Measurements from ENCODE around the gene RBBP8NL. TPM values are rescaled to one million over a fixed set of nuclear protein-coding genes. Genes with fewer than 3 reads are reported as not detected.

The RBBP8NL gene
- polyA plus RNA-seq, 6 donors from 2014 or later, result not detected

- Mint-ChIP-seq H3K27me3 (peaks cover 3 to 63% (median 29%) of the 10 kb centered on the region in 3 donors), H3K9me3 (no peaks in the 10 kb centered on the region), H3K4me3 (no peak overlapping the region), H3K27ac (peak overlapping the region in 1 of 6 donors; percentile 80), H3K36me3 (no peaks in the 10 kb centered on the region), H3K4me1 (no peaks in the 10 kb centered on the region)
- no peak for DNase-seq
- no peak for ATAC-seq (ENCODE audit: low read depth in 2 of 2)
Observed at GRCh38 chr20:62457831-62458230, 30.5 kb upstream of the RBBP8NL start.

- Mint-ChIP-seq H3K27ac (no peak overlapping the region), H3K9me3 (no peaks in the 10 kb centered on the region), H3K27me3 (peaks cover 3 to 68% (median 29%) of the 10 kb centered on the region in 3 donors), H3K36me3 (no peaks in the 10 kb centered on the region), H3K4me3 (no peak overlapping the region), H3K4me1 (no peaks in the 10 kb centered on the region)
- ATAC-seq (ENCODE audit: low read depth in 2 of 2), result no peak
- no peak for DNase-seq
Observed at GRCh38 chr20:62457098-62457497, 29.8 kb upstream of the RBBP8NL start.

DNA sequence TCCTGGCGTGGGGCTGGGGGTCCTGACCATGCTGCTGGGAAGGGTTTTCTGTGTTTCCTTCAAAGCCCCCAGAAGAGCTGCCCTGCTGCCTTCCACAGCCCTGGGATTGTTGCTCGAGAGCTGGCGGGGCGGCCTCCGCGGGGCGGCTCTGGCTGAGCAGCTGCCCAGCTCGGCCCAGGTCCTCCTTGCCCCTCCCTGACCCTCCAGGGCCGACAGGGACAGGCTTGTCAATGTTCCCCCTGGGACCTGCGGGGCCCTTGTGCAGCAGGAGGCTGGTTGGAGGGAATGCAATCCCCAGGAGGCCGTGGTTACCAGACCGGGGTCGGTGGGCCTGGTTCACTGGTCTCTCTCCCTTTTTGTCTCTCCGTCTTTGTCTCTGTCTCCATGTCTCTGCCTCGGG lies 28.6 kb upstream of the RBBP8NL start:
- H3K27me3 Mint-ChIP-seq, result peaks cover 3 to 62% (median 29%) of the 10 kb centered on the region in 3 donors

GRCh38 chr20:62454904-62455636 lies 27.7 kb upstream of the RBBP8NL start:
- no peak for ATAC-seq (ENCODE audit: low read depth in 2 of 2)
- H3K4me1 Mint-ChIP-seq, result no peaks in the 10 kb centered on the region
- no peak overlapping the region for H3K27ac Mint-ChIP-seq
- H3K27me3 Mint-ChIP-seq, result peaks cover 3 to 57% (median 29%) of the 10 kb centered on the region in 3 donors
- H3K36me3 Mint-ChIP-seq, result no peaks in the 10 kb centered on the region
- DNase-seq, result no peak
- H3K4me3 Mint-ChIP-seq, result no peak overlapping the region
- H3K9me3 Mint-ChIP-seq, result no peaks in the 10 kb centered on the region

More for the DNA sequence above, 28.6 kb upstream of the RBBP8NL start:
- no peak for DNase-seq
- Mint-ChIP-seq H3K27ac (peak overlapping the region in 1 of 6 donors; percentile 83), H3K36me3 (no peaks in the 10 kb centered on the region), H3K4me1 (no peaks in the 10 kb centered on the region), H3K9me3 (no peaks in the 10 kb centered on the region), H3K4me3 (no peak overlapping the region)
- no peak for ATAC-seq (ENCODE audit: low read depth in 2 of 2)

GRCh38 chr20:62453186-62453808 lies 26.0 kb upstream of the RBBP8NL start:
- H3K27ac Mint-ChIP-seq, result no peak overlapping the region
- no peak overlapping the region for H3K4me3 Mint-ChIP-seq
- DNase-seq, result no peak
- H3K9me3 Mint-ChIP-seq, result no peaks in the 10 kb centered on the region
- no peaks in the 10 kb centered on the region for H3K4me1 Mint-ChIP-seq
- no peak for ATAC-seq (ENCODE audit: low read depth in 2 of 2)
- H3K36me3 Mint-ChIP-seq, result no peaks in the 10 kb centered on the region
- peaks cover 3 to 66% (median 37%) of the 10 kb centered on the region in 3 donors for H3K27me3 Mint-ChIP-seq

DNA sequence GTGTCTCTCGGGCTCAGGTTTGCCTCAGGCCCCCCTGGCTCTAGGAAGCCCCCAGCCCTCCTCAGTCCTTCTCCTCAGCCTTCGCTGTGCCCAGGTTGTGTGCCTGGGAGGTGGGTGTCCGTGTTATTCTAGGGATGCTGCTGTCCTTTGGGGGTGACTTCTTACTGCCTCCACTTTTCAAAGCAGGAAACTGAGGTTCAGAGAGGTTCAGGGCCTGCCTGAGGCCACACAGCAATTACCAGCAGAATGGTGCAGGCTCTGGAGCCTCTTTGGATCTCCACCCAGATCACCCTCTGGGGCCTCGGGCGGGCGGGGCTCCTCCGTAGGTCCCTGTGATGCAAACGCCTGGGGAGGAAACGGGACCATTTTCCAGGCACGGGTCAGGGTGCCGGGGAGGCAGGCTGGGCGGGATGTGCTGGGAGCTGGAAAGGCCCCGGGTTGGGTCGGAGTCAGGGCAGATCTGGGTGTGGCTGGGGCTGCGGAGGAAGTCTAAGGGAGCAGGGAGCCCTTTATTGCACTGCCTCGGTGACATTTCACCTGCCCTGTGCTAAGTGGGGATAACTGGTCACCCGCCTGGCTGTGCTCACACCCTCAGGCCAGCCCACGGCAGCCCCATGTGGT lies 25.2 kb upstream of the RBBP8NL start:
- DNase-seq (no peak), ATAC-seq (ENCODE audit: low read depth in 2 of 2) (no peak)
- H3K4me3 Mint-ChIP-seq, result no peak overlapping the region
- no peaks in the 10 kb centered on the region for H3K36me3 Mint-ChIP-seq
- H3K27me3 Mint-ChIP-seq, result peaks cover 3 to 61% (median 37%) of the 10 kb centered on the region in 3 donors
- no peaks in the 10 kb centered on the region for H3K9me3 Mint-ChIP-seq
- no peak overlapping the region for H3K27ac Mint-ChIP-seq
- H3K4me1 Mint-ChIP-seq, result no peaks in the 10 kb centered on the region

DNA sequence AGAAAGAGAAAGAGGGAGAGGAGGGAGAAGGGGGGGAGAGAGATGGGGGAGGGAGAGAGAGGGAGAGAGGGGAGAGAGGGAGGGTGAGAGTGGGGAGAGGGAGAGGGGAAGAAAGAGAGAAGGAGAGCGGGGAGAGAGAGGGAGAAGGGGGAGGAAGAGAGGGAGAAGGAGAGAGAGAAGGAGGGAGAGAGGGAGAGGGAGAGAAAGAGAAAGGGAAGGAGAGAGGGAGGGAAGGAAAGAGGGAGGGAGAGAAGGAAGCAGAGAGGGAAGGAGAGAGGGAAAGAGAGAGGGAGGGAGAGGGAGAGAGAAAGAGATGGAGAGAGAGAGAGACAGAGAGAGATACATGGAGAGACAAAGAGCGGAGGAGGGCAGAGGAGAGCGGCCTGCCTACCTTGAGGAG lies 24.6 kb upstream of the RBBP8NL start:
- ATAC-seq (ENCODE audit: low read depth in 2 of 2), result no peak
- no peak for DNase-seq
- Mint-ChIP-seq H3K27ac (no peak overlapping the region), H3K9me3 (no peaks in the 10 kb centered on the region), H3K36me3 (no peaks in the 10 kb centered on the region), H3K27me3 (peaks cover 3 to 55% (median 35%) of the 10 kb centered on the region in 3 donors), H3K4me3 (no peak overlapping the region), H3K4me1 (no peaks in the 10 kb centered on the region)

DNA sequence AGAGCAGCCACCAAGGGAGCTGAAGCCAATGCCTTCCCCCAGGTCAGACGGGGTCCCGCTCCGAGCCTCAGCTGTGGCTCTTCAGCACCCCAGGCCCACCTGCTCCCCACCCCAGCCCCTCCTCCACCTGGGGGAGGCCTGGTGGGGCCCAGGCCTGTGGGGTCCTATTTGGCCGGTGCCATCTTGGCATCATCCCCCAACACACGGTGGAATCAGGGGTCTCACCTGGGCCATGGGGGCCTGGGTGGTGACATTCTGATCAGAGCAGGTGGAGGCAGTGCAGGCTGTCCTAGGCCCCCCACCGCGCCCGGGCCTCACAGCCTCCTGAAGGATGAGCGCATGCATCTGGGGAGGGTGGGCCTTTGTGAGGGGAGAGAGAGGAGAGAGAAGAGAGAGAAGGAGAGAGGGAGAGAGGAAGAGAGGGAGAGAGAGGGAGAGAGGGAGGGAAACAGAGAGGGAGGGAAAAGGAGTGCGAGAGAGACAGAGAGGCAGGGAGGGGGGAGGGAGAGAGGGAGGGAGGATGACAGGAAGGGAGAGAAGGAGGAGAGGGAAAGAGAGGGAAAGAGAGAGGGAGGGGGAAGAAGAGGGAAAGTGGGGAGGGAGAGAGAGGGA lies 23.9 kb upstream of the RBBP8NL start:
- Mint-ChIP-seq H3K9me3 (no peaks in the 10 kb centered on the region), H3K27ac (no peak overlapping the region), H3K27me3 (peaks cover 2 to 49% (median 38%) of the 10 kb centered on the region in 3 donors), H3K4me1 (no peaks in the 10 kb centered on the region), H3K36me3 (no peaks in the 10 kb centered on the region), H3K4me3 (no peak overlapping the region)
- ATAC-seq (ENCODE audit: low read depth in 2 of 2) (no peak), DNase-seq (no peak)

DNA sequence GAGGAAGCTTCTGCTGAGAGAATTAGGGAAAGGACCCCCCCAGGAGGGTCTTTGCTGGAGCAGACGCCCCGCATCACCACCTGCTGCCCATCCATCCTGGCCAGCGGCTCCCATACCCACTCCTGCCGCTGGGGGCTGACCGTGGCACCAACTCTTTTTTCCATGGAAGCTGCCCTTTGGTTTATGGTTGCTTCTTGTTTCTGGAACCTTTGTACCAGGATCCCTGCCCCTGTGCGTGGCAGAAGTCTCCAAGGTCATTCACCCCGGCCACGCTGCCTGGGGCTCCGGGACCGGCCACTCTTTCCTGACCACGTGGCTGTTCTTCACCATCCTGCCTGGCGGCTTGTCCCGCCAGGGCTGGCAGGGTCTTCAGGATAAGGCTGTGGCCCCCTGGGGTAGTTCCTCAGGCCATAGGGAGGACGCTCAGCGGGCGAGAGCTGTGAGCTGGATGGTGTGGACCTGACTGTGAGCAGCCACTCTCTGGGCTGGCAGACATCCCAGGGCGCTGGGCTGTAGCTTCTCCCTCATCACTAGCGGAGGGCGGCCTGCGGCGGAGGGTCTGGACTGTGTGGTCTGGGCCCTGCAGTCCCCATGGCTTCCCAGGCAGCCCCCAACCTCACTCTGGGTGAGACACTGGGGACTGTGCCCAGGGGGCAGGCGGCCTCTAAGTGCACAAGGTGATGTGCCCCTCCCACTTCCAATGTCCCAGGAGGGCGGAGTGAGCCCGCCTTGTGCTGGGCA lies 22.8 kb upstream of the RBBP8NL start:
- no peak for DNase-seq
- ATAC-seq (ENCODE audit: low read depth in 2 of 2), result no peak
- Mint-ChIP-seq H3K36me3 (no peaks in the 10 kb centered on the region), H3K4me3 (no peak overlapping the region), H3K27me3 (peaks cover 0 to 39% (median 26%) of the 10 kb centered on the region in 3 donors), H3K4me1 (no peaks in the 10 kb centered on the region), H3K9me3 (no peaks in the 10 kb centered on the region), H3K27ac (no peak overlapping the region)

DNA sequence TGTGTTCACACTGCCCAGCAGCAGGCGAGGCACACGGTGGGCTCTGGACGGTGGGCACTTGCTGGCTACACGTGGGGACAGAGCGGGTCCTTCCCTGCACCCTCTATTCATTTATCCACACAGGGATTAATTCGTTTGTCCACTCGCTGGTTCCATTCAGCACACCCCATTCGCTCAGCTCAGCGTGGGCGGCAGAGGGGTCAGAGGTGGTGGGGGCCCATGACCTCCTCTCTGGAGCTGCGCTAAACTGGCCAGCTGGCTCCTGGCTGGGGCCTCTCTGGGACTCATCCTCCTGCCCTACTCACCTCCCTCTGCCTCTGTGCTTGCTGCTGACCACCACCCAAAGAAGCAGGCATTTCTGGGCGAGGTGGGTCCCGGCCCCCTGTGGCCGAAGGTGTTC lies 21.4 kb upstream of the RBBP8NL start:
- H3K27me3 Mint-ChIP-seq, result peaks cover 0 to 39% (median 32%) of the 10 kb centered on the region in 3 donors
- no peak overlapping the region for H3K27ac Mint-ChIP-seq
- no peaks in the 10 kb centered on the region for H3K9me3 Mint-ChIP-seq
- no peak overlapping the region for H3K4me3 Mint-ChIP-seq
- no peak for ATAC-seq (ENCODE audit: low read depth in 2 of 2)
- H3K4me1 Mint-ChIP-seq, result no peaks in the 10 kb centered on the region
- DNase-seq, result no peak
- no peaks in the 10 kb centered on the region for H3K36me3 Mint-ChIP-seq

GRCh38 chr20:62448038-62448437 lies 20.7 kb upstream of the RBBP8NL start:
- Mint-ChIP-seq H3K9me3 (no peaks in the 10 kb centered on the region), H3K27me3 (peaks cover 2 to 36% (median 35%) of the 10 kb centered on the region in 3 donors), H3K36me3 (no peaks in the 10 kb centered on the region), H3K4me3 (no peak overlapping the region), H3K27ac (no peak overlapping the region), H3K4me1 (no peaks in the 10 kb centered on the region)
- no peak for ATAC-seq (ENCODE audit: low read depth in 2 of 2)
- DNase-seq, result no peak

- Mint-ChIP-seq H3K9me3 (no peaks in the 10 kb centered on the region), H3K27ac (peak overlapping the region in 2 of 6 donors; percentile 14 to 57), H3K27me3 (peaks cover 8 to 41% (median 32%) of the 10 kb centered on the region in 3 donors), H3K4me1 (no peaks in the 10 kb centered on the region), H3K4me3 (peak overlapping the region in 2 of 8 donors; percentile 5 to 33), H3K36me3 (no peaks in the 10 kb centered on the region)
- ATAC-seq (ENCODE audit: low read depth in 2 of 2) (no peak), DNase-seq (no peak)
Observed at GRCh38 chr20:62446888-62447869, 19.8 kb upstream of the RBBP8NL start.

All from naive B cell (primary cell).